ENCODE results near the gene PDZRN3.

GRCh38 chr3:73423116-73423515 lies 201.6 kb downstream of the PDZRN3 start:
- TF ChIP-seq FOXA1 (IDR thresholded peaks at IDR 0.05) (no peak), CTCF (IDR thresholded peaks at IDR 0.05; ENCODE audit: low read depth, low read length, missing input control) (no peak), TAF1 (conservative IDR thresholded peaks at IDR 0.05) (no peak)
